Glomerular visceral epithelial cell (primary cell): ENCODE data around the gene FAM149A.

Experiments used
- DNase-seq: peaks from one replicate; pipeline ENCODE4 v3.0.0-alpha.2; 2016; ENCODE audit errors: extremely low spot score

The FAM149A gene

DNA sequence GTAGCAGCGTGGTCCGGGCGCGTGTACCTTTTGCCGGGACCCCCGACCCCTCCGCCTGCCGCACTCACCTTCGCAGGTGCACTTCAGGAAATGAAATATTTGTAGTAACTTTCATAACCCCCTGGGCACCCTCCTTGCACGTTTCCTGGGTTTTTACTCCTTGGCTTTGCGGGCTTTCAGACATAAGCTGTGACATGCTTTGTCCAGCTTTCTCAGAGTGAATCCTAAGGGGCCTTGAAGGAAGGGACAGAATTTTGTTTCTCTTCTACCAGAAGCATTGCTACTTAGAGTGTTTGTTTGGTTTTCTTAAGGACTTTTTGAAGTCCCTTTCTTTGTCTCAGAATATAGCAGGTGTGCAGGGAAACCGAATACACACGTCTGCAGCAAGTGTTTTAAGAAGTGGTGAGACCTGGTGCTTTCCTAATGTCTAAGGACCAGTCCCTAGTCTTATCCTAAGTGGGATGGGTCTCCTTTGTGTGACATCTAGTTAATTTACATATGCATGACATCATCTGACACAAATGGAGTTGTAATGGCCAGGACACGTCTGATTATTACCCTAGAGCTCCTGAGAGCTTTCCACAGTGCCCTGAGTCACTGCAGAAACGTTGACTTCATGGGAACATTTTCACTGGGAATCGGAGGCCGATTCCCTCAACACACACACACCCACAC is 1.3 kb downstream of the FAM149A start:
- peak; percentile 7 for DNase-seq

DNA sequence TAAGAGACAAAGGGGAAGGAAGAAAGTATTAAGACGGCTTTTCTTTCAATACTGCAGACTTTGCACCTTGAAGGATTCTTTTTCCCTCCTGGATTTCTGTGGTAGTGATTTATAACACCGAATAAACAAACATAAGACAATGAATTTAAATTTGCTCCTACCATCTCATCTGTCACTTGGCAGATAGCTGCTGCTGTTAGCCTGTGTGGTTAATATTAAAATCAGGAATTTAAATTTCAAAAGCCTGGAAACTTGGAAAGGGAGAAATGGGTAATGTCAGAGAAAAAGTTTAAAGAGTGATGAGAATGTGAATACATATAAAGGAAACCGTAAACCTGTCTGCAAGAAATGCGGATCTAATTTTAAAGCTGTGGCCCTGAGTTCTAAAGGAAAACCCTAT is 3.4 kb downstream of the FAM149A start:
- no peak for DNase-seq

DNA sequence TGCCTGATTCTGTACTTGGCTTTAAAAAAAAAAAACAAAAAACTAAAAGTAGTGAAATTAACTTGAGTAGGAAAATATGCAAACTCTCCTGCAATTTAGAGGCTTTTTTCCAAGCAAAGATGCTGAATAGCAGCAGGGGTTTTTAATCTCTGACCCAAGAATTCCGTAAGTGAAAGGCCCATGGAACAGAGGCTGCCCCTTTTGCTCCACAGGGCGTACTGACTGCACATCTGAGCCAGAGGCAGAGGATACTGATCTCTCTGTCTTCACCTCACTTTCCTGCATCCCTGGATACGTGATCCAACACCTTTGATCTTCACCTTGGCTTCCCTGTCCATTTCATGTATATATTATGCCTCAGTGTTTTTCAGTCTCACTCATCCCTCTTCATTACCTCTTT is 3.9 kb downstream of the FAM149A start:
- no peak for DNase-seq

DNA sequence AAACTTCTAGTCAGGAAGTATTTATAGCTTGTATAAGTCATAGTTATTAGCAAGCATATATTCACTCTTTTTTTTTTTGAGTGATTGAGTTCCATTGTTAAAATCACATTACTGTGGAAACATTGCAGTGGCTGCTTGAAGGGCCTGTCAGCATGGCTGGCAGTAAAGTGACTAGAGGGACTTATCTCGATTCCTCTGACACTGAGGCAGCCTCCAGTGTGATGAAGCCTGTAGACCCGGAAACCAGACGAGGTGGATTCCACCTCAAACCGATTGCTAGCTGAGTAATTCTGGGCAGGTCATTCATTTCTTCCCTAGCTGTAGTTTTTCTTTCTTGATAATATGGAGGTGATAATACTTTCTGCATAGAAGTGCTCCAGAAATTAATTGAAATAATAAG is 4.7 kb downstream of the FAM149A start:
- no peak for DNase-seq

DNA sequence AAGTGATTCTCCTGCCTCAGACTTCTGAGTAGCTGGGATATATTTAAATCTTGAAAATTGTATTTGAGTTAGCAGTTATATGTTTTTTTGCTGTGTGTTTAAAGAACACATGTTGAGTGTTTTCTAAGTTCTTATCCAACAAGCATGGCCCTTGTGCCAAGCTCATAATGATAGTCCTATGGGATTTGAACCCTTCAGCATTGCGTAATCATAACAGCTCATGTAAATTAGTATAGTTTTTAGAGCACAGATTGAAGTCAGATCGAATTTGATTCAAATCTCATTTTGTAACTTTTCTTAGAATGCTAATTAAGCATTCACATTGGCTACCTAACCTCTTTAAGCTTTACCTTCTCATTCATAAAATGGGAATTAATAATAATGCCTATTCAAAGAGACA is 12.2 kb downstream of the FAM149A start:
- DNase-seq, result no peak

DNA sequence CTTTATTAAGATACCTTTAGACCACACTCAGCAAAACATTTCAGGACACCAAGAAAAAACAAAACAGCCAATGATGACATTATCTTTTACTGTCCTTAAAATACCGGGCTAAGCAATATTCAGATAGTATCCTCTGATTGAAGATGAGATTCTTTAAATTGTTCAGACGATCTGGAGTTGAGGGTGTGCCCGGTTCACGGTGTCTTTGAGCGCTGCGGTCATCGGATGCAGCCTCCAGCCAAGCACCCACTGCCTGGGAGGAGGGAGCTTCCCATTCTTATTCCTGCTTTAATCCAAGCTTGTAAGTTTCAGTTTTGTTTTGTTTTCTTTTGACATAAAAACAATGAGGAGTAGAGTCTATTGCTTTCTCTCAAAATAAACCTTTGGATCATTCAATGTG is 14.1 kb downstream of the FAM149A start:
- no peak for DNase-seq

DNA sequence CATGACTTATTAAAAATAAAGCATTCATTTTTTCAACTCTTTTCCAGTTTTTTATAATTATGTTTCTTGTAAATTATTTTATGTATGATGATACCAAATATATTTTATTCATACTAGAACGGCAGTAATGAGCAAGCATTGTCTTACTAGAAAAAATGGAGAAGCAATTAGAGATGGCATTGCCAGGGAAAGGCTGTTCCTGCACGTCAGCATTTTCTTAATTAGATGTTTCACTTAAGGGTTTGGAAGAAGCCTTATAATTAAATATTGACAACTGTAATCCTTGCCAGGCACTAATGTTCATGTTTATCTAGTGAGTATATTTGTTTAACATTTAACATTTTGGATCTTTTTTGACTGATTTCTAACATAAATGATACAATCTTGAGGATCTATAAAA is 16.6 kb downstream of the FAM149A start:
- no peak for DNase-seq

DNA sequence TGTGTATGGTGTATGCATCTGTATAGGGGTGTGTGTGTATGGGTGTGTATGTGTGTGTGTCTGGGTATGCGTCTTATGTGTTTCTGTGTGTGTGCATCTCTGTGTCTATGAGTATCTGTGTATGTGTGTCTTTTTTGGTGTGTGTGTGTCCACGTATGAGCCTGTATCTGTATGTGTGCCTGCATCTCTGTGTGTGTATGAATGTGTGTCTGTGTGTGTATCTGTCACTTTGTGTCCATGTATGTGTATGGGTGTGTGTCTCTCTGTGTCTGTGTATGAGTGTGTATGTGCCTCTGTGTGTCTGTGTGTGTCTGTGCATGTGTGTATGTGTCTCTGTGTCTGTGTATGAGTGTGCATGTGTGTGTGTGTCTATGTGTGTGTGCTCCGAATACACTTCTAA is 24.3 kb downstream of the FAM149A start:
- DNase-seq, result no peak

DNA sequence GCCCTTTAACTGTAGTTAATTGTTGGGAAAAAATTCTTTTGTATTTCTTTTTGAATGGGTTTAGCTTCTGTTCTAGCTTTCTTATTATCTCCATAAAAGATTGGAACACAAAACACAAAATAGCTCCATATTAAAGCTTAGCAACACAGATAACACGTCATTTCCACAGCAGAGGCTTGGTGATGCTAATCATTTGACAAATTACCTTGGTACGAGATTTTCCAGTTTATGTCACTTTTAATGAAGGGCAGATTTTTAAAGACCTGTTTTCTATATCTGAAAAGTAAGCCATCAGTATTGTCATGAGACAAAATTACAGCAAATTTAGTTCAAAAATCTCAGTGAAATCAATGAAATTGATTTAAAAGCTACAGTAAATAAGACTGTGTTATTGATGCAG is 27.4 kb downstream of the FAM149A start:
- no peak for DNase-seq

DNA sequence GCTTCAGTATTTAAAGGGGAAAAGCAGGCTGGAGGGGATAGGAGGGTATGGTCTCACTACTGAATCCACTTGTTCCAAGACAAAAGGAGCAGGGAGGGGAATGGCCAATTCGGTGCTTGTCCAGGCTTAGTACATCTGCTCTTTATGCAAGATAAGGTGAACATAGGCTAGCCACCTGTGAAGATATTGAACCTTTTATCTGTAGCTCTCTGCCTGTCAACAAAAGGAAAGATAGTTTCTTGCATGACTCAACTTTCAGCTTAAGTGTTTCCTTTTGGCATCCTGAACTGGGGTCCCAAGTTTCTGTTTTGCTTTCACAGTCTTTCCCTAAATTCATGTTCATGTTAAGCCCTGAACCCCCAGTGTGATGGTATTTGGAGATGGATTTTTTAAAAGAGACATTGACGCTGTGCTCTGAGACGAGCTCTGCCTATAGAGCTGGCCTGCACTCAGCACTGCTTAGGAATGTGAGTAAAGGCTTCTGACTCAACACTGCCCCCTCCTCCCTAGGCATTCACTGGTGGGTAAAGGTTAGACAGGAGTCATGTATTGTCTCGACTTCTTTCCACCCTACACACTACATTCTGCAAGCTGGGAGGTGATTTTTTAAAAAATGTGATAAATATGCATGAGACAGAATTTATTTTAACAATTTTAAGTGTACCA is 28.2 kb downstream of the FAM149A start:
- peak; percentile 55 for DNase-seq

DNA sequence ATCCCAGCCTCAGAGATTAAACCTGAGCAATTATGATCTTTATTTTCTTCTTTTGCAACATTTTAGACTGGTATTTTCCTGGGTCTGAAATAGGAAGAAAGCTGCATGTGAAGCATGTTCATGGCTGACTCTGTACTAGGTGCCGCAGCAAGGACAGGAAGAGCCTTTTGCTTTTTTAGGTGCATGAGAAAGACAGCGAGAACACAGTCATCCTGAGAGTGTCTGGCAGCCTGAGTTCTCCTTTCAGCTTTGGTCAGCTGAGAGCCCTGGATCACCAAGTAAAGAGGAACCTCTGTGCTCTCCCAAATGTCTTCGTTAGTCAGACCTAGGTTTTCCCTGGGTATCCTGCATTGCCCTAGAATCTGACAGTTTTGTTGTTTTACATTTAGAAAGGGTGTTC is 29.8 kb downstream of the FAM149A start:
- DNase-seq, result no peak

DNA sequence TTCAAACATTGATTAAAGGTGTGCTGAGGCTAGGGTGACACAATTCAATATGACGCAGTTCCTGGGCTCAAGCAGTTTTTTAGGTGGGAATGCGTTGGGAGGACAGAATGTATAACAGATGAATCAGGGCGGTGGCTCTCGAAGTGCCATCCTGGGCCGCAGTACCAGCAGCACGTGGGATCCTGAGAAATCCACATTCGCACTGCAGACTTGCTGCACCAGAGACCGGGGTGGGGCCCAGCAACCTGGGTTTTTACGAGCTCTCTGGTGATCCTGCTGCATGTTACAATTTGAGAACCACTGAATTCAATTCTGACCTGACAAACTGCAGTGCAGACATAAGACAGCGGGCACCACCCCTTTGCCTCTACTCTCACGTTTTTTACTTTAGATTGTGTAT is 30.4 kb downstream of the FAM149A start:
- no peak for DNase-seq

DNA sequence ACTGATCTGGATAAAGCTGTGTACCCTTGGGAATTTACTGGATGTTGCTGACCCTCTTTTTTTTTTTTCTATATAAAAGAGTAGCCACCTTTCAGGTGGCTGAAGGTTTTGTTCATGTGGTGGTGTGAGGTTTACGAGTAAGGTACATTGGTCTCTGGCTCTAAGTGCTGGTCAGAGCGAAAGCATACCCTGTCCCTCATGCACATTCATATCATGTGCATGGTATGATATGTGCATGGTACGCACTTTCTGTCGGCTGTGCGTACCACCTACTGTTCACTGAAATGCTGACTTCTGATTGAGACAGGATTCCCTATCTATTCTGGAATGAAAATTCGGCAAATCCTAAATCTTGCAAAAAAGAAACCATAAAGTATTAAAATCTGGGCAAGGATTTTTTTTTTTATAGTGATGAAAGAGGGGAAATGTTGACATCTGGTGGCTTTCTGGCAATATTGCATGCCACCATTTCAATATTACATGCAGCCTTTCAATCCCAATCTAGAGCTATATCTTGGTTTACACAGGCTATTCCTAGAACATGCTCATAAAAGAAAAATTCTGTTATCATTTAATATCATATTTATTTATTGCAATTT is 32.8 kb downstream of the FAM149A start:
- peak; percentile 35 for DNase-seq

DNA sequence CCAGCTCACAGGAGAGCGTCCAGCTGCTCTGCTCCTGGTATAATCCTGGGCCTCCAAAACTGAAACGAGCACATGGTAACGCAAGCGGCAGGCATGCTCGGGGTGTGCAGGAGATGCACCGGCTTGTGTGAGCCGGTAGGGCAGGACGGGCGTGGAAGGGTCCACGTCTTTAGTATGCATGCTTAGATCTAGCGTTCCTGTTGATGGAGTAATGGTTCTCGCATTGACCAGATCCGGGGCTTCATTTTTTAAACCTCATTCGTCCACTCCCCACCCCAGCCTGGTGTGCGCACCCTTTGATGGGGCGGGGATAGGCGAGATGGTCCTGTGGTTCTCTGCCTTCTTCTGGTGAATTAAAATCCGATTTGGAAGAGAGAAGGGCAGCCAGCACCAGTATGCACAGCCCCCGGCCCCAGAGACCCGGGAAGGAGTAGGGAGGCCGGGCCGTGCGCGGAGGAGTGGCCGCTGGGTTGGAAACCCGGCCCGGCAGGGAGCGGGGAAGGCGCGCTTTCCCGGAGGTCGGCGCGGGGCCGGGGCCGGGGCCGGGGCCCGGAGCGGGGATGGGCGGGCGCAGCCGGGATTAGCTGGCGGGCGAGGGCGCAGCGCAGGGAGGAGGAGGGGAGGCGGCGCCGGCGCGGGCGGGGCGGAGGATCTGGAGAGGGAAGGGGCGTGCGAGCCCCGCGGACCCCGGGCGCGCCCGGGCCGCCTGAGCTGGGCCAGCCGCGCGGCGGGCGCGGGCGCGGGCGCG is 39.9 kb downstream of the FAM149A start:
- peak; percentile 49 for DNase-seq

DNA sequence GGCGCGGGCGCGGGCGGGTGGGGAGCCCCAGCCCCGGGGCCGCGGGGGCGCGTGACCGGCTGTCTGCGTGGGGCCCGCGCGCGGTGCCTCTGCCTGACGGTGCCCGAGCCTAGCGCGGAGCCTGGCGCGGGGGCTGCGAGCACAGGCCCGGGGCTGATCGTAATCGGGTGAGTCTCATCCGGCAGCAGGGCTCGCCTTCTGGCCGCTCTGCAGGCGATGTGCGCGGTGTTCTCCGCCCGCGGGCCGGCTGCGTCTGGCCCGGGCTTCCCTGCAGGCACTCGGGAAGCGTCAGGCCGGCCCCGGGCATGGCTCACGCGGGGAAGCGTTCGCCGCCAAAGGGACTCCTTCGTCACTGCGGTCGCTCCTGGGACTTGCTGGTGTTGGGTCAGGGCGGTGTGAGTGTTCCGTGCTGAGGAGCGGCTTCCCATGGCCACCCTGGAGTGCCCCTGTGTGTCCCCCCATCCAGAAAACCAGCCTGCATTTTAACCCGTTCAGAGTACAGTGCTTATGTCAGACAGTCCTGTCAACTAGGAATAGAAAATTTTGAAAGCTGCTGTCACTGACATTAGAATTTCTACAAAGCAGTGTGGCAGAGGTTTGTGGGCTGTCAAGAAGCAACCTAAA is 40.6 kb downstream of the FAM149A start:
- peak; percentile 54 for DNase-seq

DNA sequence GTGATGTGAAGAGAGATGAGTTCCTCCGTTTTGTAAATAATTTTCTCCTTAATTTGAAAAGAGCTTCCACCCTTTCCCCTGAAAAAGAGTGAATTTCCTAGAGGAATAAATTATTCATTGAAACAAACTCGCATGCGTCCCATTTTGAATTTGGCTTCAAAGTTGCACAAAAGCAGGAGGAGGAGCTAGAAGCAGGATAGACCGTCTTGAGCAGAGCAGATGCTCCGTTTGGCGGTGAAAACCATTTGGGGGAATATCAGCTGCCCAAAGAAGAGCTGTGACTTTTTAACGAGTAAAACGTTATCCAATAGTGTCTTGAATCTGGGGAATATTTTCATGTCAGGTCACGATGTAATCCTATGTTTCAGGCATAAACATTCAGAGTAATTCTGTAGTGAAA is 42.0 kb downstream of the FAM149A start:
- no peak for DNase-seq

DNA sequence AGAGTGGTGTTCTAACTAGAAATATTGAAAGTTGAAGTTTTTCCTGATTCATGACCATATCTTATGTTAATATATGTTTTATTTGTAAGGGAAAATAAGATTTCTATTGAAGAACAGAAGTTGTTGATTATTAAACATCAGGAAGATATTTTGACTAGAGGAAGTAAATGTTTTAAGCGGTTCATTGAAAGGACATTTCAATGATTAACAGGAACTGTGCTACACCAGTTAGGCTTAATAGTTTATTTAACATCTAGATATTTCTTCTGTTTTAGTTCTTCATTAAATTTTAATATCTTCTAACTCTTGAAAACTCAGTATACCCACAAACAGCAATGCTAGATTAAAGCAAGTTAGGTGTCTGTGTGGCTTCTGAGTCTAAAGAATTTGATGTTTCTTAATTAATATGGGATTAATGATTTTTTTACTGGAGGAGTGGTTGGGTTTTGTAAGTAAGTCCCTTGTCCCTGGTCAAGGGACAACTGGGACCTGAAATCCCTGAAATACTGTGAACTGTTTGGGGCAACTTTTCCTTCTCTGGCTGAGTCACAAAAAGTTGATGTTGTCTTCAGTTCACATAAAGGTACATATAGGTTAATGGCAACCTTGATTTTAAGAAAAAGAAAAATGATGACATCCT is 44.0 kb downstream of the FAM149A start:
- DNase-seq, result peak; percentile 8

DNA sequence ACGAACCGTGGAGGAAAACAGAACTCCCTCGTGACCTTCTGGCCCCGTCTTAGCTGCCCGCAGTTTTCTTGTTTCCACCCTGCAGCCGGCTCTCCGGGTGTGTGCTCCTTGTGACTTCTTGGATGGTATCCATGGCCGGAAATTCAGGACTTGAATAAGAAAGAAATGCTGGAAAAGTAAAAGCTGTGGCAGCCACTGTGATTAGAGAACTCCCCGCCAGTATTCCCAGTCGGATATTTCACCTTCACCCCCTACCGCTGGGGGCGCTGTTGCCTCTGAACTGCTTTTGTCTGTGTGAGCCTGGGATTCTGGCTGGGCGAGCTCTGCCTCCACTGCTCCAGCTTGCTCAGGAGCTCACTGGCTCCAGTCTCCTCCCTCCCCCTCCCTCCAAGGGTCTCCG is 45.4 kb downstream of the FAM149A start:
- peak; percentile 76 for DNase-seq

DNA sequence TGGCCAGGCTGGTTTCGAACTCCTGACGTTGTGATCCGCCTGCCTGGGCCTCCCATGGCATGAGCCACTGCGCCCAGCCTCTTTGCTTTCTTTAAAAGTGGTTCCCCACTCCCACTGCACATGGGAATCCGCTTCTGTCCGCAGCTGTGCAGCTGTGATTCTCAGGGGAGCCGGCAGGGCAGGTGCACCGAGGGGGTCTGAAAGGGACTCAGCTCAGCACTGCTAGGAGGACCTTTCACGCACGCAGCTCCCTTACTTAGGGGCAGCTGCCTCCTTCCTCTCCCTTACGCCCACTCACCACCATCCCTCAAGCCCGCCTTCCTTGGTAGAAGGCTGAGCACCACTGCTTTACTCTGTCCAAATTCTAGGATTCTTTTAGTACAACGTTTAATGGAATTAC is 46.4 kb downstream of the FAM149A start:
- DNase-seq, result no peak

DNA sequence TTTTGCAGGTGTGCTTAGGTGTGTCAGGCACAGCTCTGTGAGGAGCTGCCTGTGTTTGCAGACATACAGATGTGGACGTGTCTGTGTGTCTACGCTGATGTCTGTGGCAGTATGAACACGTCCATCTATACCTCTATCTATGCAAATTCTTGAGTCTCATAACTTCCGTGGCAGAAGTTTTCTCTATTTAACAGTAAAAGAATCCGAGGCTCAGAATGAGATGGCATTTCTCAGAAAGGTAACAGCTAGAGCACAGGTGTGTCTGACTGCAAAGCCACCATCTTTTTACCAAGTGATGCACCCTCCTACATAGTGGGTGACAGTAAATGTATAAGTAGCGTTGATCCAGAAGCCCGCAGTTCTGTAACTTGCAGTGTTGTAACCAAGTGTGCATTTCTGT is 47.0 kb downstream of the FAM149A start:
- DNase-seq, result no peak

DNA sequence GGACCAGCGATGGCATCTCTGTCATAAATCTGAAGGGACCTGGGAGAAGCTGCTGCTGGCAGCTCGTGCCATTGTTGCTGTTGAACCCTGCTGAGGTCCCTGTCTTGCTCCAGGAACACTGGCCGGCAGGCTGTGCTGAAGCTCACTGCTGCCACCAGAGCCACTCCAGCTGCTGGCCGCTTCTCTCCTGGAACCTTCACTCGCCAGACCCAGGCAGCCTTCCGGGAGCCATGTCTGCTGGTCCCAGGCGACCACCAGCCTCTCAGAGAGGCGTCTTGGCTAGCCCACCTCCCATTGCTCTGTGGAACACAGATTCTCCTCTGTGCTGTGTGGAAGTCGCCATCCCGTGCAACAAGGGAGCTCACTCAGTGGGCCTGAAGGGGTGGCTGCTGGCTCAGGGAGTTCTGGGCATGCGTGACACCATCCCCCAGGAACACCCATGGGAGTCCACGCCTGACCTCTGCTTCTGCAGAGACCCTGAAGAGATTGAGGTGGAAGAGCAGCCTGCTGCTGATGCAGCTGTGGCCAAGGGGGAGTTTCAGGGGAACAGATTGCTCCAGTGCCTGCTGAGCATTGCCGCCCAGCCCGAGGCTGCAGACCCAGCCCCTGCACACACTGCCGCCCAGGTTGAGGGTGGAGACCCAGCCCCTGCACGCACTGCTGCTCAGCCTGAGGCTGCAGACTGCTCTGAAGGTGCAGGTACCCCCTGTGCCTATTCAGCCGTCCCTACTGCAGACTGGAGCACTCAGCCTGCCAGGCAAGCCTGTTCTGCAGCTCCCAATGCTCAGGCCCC is 53.7 kb downstream of the FAM149A start:
- DNase-seq, result no peak
